HG03439 (cell line): ENCODE measurements around the gene ZGPAT.
"Not testable (repeated sequence)": the region's sequence is repeated elsewhere in the genome, so short reads cannot be mapped to it uniquely, and the experiment has no call there.

Experiments
- ATAC-seq: cut with Tn5 transposase; IDR thresholded peaks from one replicate; pipeline ENCODE4 v1.9.1; 2021; ENCODE audit warnings: mild to moderate bottlenecking, moderate library complexity; ENCODE audit not compliant: unreplicated experiment

The ZGPAT gene, protein sequence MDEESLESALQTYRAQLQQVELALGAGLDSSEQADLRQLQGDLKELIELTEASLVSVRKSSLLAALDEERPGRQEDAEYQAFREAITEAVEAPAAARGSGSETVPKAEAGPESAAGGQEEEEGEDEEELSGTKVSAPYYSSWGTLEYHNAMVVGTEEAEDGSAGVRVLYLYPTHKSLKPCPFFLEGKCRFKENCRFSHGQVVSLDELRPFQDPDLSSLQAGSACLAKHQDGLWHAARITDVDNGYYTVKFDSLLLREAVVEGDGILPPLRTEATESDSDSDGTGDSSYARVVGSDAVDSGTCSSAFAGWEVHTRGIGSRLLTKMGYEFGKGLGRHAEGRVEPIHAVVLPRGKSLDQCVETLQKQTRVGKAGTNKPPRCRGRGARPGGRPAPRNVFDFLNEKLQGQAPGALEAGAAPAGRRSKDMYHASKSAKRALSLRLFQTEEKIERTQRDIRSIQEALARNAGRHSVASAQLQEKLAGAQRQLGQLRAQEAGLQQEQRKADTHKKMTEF

DNA sequence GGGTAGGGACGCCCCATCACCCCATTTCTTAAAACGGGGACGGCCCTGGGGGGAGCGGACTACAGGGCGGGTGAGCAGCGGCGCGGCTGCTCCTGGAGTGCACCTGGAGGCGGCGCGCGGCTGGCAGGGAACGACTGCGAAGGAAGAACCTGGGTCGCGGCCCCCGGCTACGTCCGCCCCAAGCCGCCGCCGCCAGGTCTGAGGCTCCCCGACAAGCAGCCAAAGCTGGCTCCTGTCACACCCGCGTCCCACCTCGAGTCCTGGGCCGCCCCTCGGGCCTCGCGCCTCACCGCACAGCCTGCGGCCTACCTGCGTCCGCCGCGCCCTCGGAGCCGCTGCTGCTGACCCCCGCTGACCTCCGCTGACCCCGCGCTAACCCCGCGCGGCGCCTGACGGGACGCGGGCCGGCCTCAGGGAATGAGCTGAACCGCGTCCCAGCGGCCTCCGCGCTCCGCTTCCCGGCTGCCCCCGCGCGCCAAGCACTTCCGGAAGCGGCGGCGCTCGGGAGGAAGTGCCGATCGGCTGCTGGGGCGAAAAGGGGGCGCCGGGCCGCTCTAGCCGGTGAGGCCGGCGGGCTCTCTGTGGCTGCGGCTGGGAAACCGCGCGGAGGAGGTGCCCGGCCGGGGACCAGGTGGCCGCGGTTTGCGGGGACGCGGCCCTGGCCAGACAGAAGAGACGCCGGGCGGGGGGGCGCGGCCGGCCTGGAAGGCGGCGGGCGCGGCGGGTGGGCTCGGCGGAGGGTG, at the start of gene ZGPAT, which contains the start of gene ARFRP1:
Gene ZGPAT (plus strand): TSS at position 482 of the 743 bp plus-strand sequence. CDS start 542 bp downstream, outside the sequence.
Gene ARFRP1 (minus strand): TSS at position 419 of the 743 bp plus-strand sequence. CDS start 885 bp downstream, outside the sequence.
- peak; percentile 62 for ATAC-seq

DNA sequence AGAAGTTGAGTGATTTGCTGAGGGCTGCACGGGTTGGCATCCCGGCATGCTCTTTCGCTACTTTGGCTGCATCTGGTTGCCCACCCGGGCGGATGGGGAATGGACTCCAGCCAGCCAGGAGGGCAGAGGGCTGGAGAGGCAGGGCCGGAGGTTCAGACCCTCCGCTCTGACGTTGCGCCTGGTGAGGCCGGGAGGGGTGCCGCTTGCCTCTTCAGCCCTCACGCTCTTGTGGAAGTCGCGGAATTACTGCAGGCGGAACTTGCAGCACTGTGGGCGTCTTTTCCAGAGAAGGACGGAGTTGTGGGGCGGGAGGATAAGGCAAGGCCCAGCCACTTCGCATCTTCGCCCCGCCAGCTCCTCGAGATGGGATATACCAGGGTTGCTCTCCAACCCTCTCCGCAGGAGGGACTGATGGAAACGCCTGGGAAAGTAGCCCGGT, 49.1 kb upstream of the ZGPAT start:
- ATAC-seq = no peak

DNA sequence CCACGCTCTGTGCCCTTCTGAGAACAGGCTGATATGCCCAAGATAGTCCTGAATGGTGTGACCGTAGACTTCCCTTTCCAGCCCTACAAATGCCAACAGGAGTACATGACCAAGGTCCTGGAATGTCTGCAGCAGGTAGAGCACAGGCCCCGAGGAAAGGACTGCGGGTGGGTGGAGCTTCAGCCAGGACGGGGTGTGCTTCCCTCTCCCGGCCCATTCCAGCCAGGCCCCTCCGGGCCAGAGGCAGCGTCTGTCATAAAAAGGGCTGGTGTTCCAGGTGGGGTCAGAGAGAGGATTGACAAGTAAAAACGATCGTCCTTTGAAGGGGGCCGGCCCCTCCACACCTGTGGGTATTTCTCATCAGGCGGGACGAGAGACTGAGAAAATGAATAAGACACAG, 48.5 kb upstream of the ZGPAT start:
- no peak for ATAC-seq

DNA sequence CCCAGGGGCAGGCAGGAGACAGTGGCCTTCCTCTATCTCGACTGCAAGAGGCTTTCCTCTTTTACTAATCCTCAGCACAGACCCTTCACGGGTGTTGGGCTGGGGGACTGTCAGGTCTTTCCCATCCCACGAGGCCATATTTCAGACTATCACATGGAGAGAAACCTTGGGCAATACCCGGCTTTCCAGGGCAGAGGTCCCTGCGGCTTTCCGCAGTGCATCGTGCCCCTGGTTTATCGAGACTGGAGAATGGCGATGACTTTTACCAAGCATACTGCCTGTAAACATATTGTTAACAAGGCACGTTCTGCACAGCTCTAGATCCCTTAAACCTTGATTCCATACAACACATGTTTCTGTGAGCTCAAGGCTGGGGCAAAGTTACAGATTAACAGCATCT, 47.7 kb upstream of the ZGPAT start:
- not testable (repeated sequence) for ATAC-seq

DNA sequence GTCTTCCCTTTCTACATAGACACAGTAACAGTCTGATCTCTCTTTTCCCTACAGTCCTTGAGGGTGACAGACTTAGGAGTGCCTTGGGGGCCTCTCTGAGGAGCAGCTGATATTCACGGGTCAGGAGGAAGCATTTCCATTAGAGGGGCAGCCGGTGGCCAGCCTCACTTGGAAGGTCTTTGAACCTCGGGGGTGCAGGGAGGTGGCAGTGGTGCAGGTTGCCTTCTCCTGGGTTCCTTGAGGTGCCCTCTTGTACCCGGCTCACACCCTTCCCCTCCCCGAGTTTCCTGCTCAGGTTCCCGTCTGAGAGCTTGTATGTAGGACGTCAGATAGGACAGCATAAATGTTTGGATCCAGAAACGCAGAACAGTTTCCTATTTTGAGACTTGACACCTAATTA, 47.2 kb upstream of the ZGPAT start:
- ATAC-seq = no peak

DNA sequence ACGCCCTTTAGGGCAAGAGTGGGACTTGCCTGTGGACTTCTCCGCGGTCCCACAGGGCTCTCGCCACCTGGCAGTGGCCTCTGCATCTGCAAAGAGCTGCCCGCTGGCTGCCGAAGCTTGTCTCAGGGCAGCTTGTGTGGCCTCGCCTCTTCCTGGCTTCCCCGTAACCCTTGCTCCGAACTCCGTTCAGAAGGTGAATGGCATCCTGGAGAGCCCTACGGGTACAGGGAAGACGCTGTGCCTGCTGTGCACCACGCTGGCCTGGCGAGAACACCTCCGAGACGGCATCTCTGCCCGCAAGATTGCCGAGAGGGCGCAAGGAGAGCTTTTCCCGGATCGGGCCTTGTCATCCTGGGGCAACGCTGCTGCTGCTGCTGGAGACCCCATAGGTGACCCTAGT, 46.7 kb upstream of the ZGPAT start:
- no peak for ATAC-seq

DNA sequence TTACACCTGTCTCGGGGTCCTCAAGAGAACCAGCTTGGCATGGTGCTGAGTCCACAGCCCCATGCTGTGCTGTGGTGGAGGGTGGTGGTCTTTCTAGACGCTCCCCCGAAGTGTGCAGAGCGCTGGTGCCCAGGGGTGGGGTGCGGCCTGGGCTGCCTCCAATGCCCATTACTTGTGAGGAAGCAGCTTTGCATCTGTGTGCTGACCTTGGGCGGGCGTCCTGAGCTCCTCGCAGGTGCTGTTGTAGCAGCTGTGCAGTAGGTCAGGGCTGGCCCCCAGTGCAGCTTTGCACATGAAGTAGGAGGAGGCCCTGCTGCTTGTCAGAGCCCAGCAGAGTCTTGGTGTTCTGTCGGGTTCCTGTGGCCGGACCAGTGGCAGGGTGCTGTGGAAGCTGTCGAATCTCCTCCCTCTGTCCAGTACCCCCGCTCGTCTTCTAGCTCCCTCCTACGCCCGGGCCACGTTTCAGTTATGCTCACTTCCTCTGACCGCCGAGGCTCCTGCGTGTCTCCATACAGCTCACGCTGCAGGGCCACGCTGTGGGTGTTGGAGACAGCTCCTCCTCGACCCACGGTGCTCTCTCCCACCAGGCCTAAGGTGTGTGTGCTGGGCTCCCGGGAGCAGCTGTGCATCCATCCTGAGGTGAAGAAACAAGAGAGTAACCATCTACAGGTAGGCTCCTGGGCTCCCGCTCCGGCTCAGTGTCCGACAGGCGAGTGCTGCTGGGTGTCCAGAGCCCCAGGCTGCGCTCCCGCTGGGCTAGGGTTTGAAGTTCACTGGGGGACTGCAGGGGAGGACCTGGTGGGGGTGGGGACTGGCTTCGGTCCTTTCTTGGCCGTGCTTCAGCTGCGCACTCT, 45.7 kb upstream of the ZGPAT start:
- ATAC-seq = no peak

DNA sequence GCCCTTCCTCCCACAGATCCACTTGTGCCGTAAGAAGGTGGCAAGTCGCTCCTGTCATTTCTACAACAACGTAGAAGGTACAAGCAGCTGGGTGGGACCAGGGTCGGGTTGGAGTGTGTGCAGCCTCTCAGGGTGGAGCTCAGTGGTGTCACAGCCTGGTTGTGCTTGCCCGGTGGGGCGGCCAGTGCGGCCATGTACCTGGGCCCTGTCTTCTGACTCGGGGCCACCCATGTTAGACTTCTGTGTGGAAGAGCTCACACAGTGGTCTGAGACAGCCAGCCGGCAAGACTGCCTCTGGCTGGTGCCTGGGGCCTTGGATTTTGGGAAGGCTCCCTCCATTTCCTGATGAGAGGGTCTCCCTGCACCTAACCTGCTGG, 45.0 kb upstream of the ZGPAT start:
- ATAC-seq = no peak

DNA sequence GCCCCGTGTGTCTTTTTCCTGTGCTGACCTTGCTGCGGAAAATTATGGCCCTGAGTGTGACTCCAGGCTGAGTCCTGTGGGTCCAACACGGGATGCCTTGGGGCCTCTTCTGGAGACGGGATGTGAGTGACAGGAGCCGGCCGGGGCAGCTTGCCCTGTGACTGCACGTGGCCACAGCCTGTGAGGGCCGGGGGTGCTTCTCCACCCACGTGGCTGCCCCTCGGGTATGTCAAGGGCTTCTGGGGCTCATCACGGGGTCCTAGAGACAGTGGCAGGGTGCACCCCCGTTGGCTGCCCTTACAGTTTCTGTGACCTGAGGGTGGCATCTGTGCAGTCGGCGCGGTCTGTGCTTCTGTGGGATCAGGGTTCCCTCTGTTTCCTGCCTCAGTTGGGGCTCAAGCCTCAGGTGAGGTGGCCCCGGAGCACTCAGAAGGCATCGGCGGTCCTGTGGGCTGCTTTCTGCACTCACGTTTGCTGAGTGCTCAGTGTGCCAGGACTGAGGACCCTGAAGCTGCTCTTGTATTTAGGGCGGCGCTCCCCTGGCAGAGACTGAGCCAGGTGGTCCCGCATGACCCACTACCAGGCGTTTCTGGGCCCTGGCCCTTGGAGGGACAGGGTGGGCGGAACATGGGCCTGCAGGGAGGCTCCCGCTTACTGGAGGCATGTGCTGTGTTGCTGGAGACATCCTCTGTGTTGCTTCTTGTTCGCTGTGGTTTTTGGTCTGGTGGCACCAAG, 44.3 kb upstream of the ZGPAT start:
- ATAC-seq = no peak

DNA sequence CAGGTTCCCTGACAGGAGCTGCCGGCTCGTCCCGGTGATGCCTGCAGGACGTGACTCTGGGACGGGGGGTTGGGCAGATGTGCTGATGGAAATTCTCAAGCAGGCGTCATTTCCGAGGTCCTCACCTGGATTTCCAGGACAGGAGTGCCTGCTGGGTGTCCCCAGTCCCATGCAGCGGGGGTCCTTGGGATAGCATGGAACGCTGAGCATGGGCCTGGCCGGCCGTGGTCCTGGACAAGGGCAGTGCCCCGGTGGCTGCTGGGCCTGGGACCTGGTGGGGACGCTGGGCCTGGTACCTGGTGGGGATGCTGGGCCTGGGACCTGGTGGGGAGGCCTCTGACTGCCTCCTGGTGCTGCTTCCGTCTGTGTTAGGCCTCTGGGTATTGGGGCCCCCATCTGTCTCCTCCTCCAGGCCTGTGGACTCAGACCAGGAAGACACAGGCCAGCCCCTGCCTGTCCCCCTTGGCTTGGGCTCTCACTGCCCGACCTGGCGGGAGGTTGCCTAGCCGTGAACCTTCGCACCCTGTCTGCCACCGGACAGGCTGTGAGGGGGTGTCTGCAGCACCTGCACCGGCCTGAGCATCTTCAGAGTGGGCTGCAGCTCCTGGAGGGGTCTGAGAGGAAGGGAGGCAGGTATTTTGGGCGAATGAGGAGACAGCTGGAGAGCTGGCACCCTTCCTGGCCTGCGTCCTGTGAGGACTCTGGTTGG, 43.5 kb upstream of the ZGPAT start:
- no peak for ATAC-seq

DNA sequence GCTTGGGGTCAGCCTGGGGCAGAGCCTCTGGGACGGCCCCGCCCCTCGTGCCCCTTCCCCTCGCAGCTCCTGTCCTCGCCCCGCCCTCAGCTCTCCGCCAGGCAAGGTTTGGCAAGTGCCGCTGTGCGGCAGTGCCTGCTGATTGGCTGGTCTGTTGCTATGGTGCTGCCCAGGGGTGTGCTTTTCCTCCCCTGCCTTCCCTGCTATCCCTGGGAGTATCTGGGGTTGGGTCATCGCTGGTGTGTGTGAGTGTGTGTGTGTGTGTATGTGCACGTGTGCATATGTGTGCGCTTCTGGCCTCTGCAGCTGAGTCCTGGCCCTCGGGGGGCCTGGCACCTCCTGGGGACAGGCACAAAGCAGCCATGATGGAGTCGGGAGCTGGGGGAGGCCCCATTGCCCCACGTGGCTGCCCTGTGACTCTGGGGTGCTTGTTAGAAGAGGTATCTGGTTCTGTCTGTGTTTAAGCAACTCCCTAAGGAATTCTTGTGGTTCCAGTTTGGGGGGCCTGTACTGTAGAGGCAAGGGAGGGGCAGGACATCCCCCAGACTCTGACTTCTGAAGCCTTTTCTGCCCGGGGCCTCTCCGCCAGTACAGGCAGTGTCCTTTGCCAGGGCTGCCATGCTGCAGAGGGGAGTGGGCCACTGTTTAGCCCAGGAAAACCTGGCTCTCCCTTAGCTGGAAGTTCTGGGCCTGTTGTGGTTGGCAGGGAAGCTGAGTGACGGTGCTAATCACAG, 42.8 kb upstream of the ZGPAT start:
- no peak for ATAC-seq

DNA sequence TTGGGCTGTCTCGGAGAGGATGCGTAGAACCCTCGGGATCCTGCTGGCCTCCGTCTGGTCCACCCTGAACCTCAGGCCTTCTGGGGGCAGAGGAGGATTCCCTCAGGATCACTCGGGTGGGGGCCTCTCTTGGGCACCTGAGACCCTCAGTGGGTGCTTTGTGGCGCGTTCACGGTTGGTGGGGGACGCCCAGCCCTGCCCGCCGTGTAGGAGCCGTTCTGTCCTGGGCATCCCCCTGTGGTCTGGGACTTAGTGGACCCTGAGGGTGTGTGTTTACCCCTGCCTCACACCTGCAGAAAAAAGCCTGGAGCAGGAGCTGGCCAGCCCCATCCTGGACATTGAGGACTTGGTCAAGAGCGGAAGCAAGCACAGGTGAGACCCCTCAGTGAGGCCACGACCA, 42.1 kb upstream of the ZGPAT start:
- no peak for ATAC-seq

DNA sequence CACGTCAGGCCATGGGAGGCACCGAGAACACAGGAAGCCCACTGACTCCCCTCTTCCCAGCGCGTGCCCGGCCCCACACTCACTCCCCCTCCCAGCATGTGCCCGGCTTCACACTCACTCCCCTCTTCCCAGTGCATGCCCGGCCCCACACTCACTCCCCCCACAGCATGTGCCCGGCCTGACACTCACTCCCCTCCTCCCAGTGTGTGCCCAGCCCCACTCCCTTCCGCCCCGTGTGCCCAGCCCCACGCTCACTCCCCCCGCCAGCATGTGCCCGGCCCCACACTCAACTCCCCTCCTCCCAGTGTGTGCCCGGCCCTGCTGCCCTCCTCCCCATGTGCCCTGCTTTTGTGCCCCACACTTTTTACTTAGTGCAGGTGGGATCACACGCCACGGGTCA, 40.0 kb upstream of the ZGPAT start:
- no peak for ATAC-seq

DNA sequence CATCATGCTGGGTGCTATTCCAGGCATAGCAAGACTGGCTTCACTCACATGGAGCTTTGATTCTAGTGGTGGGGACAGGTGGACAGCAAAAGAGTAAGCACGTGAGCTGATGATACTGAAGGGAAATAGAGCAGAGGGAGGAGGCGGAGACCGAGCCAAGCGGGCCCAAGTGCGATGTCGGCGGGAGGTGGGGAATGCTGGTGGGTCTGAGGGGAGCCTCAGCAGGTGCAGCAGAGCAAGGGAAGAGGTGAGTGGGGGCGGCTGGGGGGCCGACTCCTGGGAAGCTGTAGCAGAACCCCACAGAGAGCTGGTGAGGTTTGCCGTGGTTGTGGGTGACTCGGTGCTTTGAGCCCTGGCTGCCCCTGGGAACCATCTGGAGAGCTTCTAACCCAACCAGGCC, 39.5 kb upstream of the ZGPAT start:
- ATAC-seq = no peak

DNA sequence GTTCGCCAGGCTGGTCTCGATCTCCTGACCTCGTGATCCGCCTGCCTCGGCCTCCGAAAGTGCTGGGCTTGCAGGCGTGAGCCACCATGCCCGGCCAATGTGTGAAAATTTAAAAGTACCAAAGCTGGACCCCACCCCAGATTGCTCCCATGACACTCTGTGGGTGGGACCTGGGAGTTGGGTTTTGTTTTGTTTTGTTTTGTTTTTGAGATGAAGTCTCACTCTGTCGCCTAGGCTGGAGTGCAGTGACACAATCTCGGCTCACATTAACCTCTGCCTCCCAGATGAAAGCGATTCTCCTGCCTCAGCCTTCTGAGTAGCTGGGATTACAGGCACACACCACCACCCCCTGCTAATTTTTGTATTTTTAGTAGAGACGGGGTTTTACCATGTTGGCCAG, 36.1 kb upstream of the ZGPAT start:
- not testable (repeated sequence) for ATAC-seq

DNA sequence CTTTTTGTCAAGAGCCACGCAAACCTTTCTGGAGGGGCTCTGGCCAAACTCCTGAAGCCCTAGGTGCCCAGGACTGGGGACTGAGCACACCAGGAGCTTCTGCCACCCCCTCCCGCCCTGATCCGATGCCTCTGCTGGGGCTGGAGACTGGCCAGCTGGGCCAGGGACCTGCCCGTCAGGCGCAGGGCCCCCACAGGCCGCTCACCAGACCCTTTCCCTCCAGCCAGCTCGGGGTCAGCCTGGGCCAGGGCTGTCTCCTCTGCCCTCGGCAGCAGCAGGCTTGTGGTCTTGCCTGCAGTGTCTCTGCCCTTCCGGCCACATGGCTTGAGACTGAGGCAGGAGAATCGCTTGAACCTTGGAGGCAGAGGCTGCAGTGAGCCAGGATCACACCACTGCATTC, 35.2 kb upstream of the ZGPAT start:
- no peak for ATAC-seq

DNA sequence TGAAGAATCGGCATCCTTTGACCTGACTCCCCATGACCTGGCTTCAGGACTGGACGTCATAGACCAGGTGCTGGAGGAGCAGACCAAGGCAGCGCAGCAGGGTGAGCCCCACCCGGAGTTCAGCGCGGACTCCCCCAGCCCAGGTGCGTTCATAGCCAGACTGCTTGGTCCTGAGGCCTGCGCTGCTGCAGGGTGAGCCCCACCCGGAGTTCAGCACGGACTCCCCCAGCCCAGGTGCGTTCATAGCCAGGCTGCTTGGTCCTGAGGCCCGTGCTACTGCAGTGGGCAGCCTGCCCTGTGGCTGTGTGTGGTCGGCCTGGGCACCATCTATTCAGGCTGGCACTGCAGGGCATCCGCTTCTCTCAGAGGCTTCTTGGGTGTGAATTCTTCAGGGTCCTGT, 33.9 kb upstream of the ZGPAT start:
- no peak for ATAC-seq

DNA sequence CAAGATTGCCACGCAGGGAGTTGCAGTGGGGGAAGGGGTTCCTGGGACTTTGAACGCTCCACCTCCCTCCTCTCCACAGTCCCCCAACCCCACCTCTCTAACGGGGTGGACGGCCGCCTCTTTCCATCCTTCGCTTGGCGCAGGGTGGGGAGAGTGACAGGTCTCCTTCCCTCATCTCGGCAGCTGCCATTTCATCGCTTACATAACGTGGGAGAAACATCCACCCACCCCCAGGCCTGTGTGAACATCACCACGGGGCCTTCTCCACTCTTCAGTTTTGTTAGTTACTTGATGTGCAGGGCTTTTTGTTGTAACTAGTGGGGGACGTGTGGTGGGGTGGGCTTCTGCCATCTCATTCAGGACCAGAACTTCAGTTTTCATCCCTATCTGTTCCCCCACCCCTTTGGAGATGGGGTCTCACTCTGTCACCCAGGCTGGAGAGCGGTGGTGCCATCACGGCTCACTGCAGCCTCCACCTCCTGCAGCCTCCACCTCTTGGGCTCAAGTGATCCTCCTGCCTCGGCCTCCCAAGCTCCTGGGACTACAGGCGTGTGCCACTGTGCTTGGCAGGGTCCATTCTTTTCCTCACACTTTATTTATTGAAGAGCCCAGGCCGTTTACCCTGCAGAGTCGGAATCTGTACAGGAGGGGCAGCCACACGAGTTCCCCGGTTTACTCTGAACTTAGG, 32.0 kb upstream of the ZGPAT start:
- no peak for ATAC-seq
